Activated CD8-positive, alpha-beta memory T cell treated with anti-CD3 and anti-CD28 coated beads for 4 hours (primary cell): Measurements from ENCODE around the gene KRT86.
"Not testable (repeated sequence)": the region's sequence is repeated elsewhere in the genome, so short reads cannot be mapped to it uniquely, and the experiment has no call there.

Source experiments
- DNase-seq, 2 donors: peaks; one replicate each; pipeline ENCODE4 v3.0.0-alpha.2; 2020; ENCODE audit warnings: low read depth in 2 of 2

KRT86 gene

GRCh38 chr12:52336641-52337040 is 62.2 kb downstream of the KRT86 start:
- no peak for DNase-seq

GRCh38 chr12:52337054-52337453 is 62.6 kb downstream of the KRT86 start:
- DNase-seq: no peak

GRCh38 chr12:52338241-52338960 is 64.0 kb downstream of the KRT86 start:
- DNase-seq: no peak

GRCh38 chr12:52341066-52341580 is 66.7 kb downstream of the KRT86 start:
- no peak for DNase-seq

GRCh38 chr12:52342781-52343490 is 68.5 kb downstream of the KRT86 start:
- no peak for DNase-seq

- DNase-seq: no peak
Measured at GRCh38 chr12:52343550-52343949, 69.1 kb downstream of the KRT86 start.

GRCh38 chr12:52344111-52344510 is 69.7 kb downstream of the KRT86 start:
- no peak for DNase-seq

GRCh38 chr12:52345041-52345440 is 70.6 kb downstream of the KRT86 start:
- DNase-seq: not testable (repeated sequence)

GRCh38 chr12:52346593-52346992 is 72.1 kb downstream of the KRT86 start:
- no peak for DNase-seq

- DNase-seq: no peak
Measured at GRCh38 chr12:52347016-52347415, 72.6 kb downstream of the KRT86 start.

- DNase-seq: no peak
Measured at GRCh38 chr12:52347551-52348510, 73.4 kb downstream of the KRT86 start.

GRCh38 chr12:52349196-52349595 is 74.8 kb downstream of the KRT86 start:
- DNase-seq: no peak

- no peak for DNase-seq
Measured at GRCh38 chr12:52350021-52350620, 75.7 kb downstream of the KRT86 start.

GRCh38 chr12:52350786-52351185 is 76.3 kb downstream of the KRT86 start:
- no peak for DNase-seq

- DNase-seq: peak; percentile 36 to 37
Measured at GRCh38 chr12:52351196-52352059, 77.0 kb downstream of the KRT86 start.

GRCh38 chr12:52352951-52353350 is 78.5 kb downstream of the KRT86 start:
- DNase-seq: no peak

- DNase-seq: no peak
Measured at GRCh38 chr12:52353766-52354165, 79.3 kb downstream of the KRT86 start.

- DNase-seq: no peak
Measured at GRCh38 chr12:52354200-52354599, 79.8 kb downstream of the KRT86 start.

GRCh38 chr12:52355176-52355575 is 80.7 kb downstream of the KRT86 start:
- no peak for DNase-seq

- DNase-seq: no peak
Measured at GRCh38 chr12:52356031-52356761, 81.8 kb downstream of the KRT86 start.
